Smooth muscle cell (in vitro differentiated cells): ENCODE data around the gene DDX23. TPM values are rescaled to one million over a fixed set of nuclear protein-coding genes. Genes with fewer than 3 reads are reported as not detected.
"Not testable (repeated sequence)": the region's sequence is repeated elsewhere in the genome, so short reads cannot be mapped to it uniquely, and the experiment has no call there.

Experiments used
- DNase-seq: peaks from one replicate; lab custom pipeline; 2025; ENCODE audit not compliant: unreplicated experiment; lab: John Stamatoyannopoulos, UW
- H2AFZ ChIP-seq: fragments of 200-600 bp; sonication (generic); 2 replicates; pipeline ENCODE4 v1.6.0; 2016; ENCODE audit warnings: antibody characterized with exemption, low read depth, mild to moderate bottlenecking
- H3F3A ChIP-seq: fragments of 200-600 bp; sonication (generic); 2 replicates; pipeline ENCODE4 v1.6.0; 2017; ENCODE audit warnings: antibody characterized with exemption, low read depth
- H3K27ac ChIP-seq: fragments of 200-600 bp; sonication (generic); 2 replicates; pipeline ENCODE4 v1.5.1; 2016; ENCODE audit warnings: low read depth, mild to moderate bottlenecking
- H3K27me3 ChIP-seq: fragments of 200-600 bp; sonication (generic); 2 replicates; pipeline ENCODE4 v1.6.1; 2016; ENCODE audit warnings: low read depth, mild to moderate bottlenecking
- H3K36me3 ChIP-seq: fragments of 200-600 bp; sonication (generic); 2 replicates; pipeline ENCODE4 v1.5.1; 2016; ENCODE audit warnings: low read depth
- H3K4me1 ChIP-seq: fragments of 200-600 bp; sonication (generic); 2 replicates; pipeline ENCODE4 v1.5.1; 2016; ENCODE audit warnings: low read depth
- H3K4me2 ChIP-seq: fragments of 200-600 bp; sonication (generic); 2 replicates; pipeline ENCODE4 v1.6.0; 2016; ENCODE audit warnings: mild to moderate bottlenecking
- H3K4me3 ChIP-seq: fragments of 200-600 bp; sonication (generic); 2 replicates; pipeline ENCODE4 v1.5.1; 2016; ENCODE audit warnings: mild to moderate bottlenecking
- H3K79me2 ChIP-seq: fragments of 200-600 bp; sonication (generic); 2 replicates; pipeline ENCODE4 v1.6.0; 2016; ENCODE audit warnings: low read depth, mild to moderate bottlenecking
- H3K9ac ChIP-seq: fragments of 200-600 bp; sonication (generic); 2 replicates; pipeline ENCODE4 v1.6.0; 2016; ENCODE audit warnings: low read depth
- H3K9me3 ChIP-seq: fragments of 200-600 bp; sonication (generic); replicated peaks from 2 replicates; pipeline ENCODE4 v1.5.1; 2016; ENCODE audit warnings: low read depth
- H4K20me1 ChIP-seq: fragments of 200-600 bp; sonication (generic); 2 replicates; pipeline ENCODE4 v1.6.0; 2016; ENCODE audit warnings: low read depth
- WGBS: methylation state at CpG from one replicate; pipeline ENCODE4 v1.1.7; 2016; ENCODE audit warnings: low lambda C conversion rate; 5-methylcytosine and 5-hydroxymethylcytosine counted together
- polyA plus RNA-seq: library from polyadenylated mRNA; unstranded; fragments of >200 nt; fragmentation: Nextera tagmentation; extraction: Ambion mirVana; gene quantifications from 2 replicates; pipeline ENCODE4 v1.2.1, GENCODE V29; 2016
- total RNA-seq: library from RNA; depleted of rRNA; stranded (reverse); fragments of >200 nt; gene quantifications from 2 replicates; pipeline ENCODE4 v1.2.3, GENCODE V29; 2014
- TF ChIP-seq, protein P1 (sequence below): fragments of 200-600 bp; sonication (generic); IDR thresholded peaks from 2 replicates; pipeline ENCODE4 v1.5.1; 2017; ENCODE audit warnings: borderline replicate concordance, mild to moderate bottlenecking, antibody characterized with exemption; ENCODE audit not compliant: insufficient read depth, poor library complexity, severe bottlenecking

DDX23 gene
- total and polyA plus RNA-seq, 2 experiments from 2014 or later = 41.6 to 51.7 TPM

DNA sequence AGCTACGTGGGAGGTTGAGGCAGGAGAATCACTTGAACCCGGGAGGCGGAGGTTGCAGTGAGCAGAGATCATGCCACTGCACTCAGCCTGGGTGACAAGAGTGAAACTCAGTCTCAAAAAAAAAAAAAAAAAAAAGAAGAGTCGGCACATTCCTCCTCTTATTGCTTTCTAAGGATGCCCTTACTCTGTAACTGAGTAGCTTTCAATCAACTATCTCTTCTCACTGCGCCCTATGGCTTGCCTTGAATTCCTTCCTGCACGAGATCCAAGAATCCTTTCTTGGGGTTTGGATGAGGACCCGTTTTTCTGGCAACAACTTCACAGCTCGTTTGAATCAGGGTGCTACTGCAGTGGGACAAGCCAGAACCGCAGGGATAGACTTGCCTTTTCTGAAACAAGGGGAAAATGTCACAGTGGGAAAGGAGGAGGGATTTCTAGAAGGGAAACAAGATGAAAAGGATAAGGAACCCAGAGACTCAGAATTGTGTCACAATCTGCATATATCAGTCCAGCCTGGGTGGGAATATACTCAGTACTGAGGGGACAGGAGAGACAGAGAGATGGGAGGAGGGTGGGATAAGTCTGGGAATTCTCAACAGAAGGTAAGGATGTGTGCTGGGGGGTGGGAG lies 29.8 kb upstream of the DDX23 start:
- TF ChIP-seq, protein P1, sequence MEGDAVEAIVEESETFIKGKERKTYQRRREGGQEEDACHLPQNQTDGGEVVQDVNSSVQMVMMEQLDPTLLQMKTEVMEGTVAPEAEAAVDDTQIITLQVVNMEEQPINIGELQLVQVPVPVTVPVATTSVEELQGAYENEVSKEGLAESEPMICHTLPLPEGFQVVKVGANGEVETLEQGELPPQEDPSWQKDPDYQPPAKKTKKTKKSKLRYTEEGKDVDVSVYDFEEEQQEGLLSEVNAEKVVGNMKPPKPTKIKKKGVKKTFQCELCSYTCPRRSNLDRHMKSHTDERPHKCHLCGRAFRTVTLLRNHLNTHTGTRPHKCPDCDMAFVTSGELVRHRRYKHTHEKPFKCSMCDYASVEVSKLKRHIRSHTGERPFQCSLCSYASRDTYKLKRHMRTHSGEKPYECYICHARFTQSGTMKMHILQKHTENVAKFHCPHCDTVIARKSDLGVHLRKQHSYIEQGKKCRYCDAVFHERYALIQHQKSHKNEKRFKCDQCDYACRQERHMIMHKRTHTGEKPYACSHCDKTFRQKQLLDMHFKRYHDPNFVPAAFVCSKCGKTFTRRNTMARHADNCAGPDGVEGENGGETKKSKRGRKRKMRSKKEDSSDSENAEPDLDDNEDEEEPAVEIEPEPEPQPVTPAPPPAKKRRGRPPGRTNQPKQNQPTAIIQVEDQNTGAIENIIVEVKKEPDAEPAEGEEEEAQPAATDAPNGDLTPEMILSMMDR = no peak
- Histone ChIP-seq H3K9ac (peak overlapping the region; percentile 43), H3K9me3 (no peaks in the 10 kb centered on the region), H3K4me1 (peaks cover 33% of the 10 kb centered on the region), H3K4me2 (peak overlapping the region; percentile 80), H3K4me3 (peak overlapping the region; percentile 23), H2AFZ (peak overlapping the region; percentile 74), H3K27ac (peak overlapping the region; percentile 40), H3K27me3 (no peaks in the 10 kb centered on the region), H3F3A (no peaks in the 10 kb centered on the region), H3K36me3 (no peaks in the 10 kb centered on the region), H3K79me2 (no peaks in the 10 kb centered on the region), H4K20me1 (no peaks in the 10 kb centered on the region)
- no peak for DNase-seq
- 56% methylated on average over 9 of the region's 9 CpGs for WGBS

DNA sequence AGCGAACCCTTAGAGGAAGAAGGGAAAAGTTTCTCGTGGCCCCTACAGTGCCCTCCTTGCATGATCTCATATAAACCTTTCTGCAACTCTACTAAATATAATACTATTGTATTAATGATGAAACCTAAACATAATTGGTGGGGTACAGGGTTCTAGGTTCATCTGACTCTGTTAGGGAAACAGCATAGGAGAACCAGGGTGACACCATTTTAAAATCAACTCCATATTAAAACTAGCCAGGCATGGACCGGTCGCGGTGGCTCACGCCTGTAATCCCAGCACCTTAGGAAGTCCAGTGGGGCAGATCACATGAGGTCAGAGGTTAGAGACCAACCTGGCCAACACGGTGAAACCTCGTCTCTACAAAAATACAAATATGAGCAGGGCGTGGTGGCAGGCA lies 28.7 kb upstream of the DDX23 start:
- H3K4me3 ChIP-seq = no peak overlapping the region
- WGBS = 94% methylated on average over 9 of the region's 9 CpGs
- no peaks in the 10 kb centered on the region for H3K36me3 ChIP-seq
- H3K4me2 ChIP-seq = no peak overlapping the region
- H2AFZ ChIP-seq = no peak overlapping the region
- DNase-seq = no peak
- H3K4me1 ChIP-seq = peaks cover 33% of the 10 kb centered on the region
- no peaks in the 10 kb centered on the region for H3K9me3 ChIP-seq
- no peak overlapping the region for H3K27ac ChIP-seq
- TF ChIP-seq, protein P1 = no peak
- H3K9ac ChIP-seq = no peak overlapping the region
- H3K79me2 ChIP-seq = no peaks in the 10 kb centered on the region
- H4K20me1 ChIP-seq = no peaks in the 10 kb centered on the region
- no peaks in the 10 kb centered on the region for H3K27me3 ChIP-seq
- no peaks in the 10 kb centered on the region for H3F3A ChIP-seq

DNA sequence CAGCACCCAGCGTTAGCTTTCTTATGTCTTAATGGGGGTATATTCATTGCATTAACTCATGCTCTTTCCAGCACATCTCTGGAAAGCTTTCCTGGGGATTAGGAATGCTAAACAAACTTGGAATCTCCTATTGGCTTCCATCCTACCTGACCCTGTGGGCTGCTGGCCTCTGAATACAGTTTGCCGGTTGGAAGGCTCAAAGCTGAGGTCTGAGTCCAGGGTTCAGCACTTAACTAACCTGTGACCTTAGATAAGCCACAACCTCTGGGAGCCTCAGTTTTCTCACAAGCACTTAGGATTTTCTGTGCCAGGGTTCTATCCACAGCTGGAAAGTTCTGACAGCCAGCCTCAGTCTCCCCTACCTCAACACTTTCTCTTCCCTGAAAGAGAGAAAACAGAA lies 26.6 kb upstream of the DDX23 start:
- Histone ChIP-seq H3K27ac (no peak overlapping the region), H3K36me3 (no peaks in the 10 kb centered on the region), H3K4me3 (no peak overlapping the region), H3K4me2 (no peak overlapping the region), H3K27me3 (no peaks in the 10 kb centered on the region), H4K20me1 (no peaks in the 10 kb centered on the region), H3F3A (no peaks in the 10 kb centered on the region), H3K79me2 (no peaks in the 10 kb centered on the region), H3K9me3 (no peaks in the 10 kb centered on the region), H3K4me1 (peaks cover 24% of the 10 kb centered on the region), H3K9ac (no peak overlapping the region), H2AFZ (no peak overlapping the region)
- WGBS = 89% methylated on average over 2 of the region's 2 CpGs
- DNase-seq = no peak
- TF ChIP-seq, protein P1 = no peak

DNA sequence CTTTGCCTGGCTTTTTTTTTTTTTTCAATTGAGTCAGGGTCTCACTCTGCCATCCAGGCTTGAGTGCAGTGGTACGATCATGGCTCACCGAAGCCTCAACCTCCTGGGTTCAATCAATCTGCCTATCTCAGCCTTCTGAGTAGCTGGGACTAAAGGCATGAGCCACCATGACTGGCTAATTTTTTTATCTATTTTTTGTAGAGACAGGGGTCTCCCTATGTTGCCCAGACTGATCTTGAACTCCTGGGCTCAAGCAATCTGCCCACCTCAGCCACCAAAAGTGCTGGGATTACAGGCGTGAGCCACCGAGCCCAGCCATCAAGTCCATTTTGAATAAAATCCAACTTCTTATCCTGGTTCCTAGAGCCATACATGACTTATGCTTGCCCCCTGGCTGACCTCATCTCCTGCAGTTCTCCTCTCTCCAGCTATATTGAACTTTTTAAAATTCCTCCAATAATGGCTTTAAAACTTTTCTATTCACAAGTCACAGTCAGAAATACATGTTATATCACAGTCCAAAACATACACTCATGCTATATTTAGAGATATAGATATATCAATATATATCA lies 24.1 kb upstream of the DDX23 start:
- no peaks in the 10 kb centered on the region for H3K79me2 ChIP-seq
- H3K27me3 ChIP-seq = peaks cover 3% of the 10 kb centered on the region
- H2AFZ ChIP-seq = no peak overlapping the region
- H3K9me3 ChIP-seq = no peaks in the 10 kb centered on the region
- H3K9ac ChIP-seq = no peak overlapping the region
- H4K20me1 ChIP-seq = no peaks in the 10 kb centered on the region
- no peak overlapping the region for H3K4me3 ChIP-seq
- no peaks in the 10 kb centered on the region for H3F3A ChIP-seq
- no peak overlapping the region for H3K4me2 ChIP-seq
- H3K27ac ChIP-seq = no peak overlapping the region
- H3K4me1 ChIP-seq = peaks cover under 1% of the 10 kb centered on the region
- DNase-seq = no peak
- 68% methylated on average over 4 of the region's 4 CpGs for WGBS
- H3K36me3 ChIP-seq = no peaks in the 10 kb centered on the region
- TF ChIP-seq, protein P1 = no peak

DNA sequence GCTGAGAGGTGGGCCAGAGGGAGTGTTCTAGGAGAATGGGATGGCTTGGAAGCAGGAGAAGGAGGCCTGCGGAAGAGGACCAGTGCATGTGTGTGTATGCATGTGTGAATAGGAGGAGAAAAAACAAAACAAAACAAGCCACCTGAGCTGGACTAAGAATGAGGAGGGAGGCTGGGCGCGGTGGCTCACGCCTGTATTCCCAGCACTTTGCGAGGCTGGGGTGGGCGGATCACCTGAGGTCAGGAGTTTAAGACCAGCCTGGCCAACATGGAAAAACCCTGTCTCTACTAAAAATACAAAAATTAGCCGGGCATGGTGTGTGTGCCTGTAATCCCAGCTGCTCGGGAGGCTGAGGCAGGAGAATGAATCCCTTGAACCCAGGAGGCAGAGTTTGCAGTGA lies 21.6 kb upstream of the DDX23 start:
- not testable (repeated sequence) for H2AFZ ChIP-seq, H3K4me3 ChIP-seq, H3K9me3 ChIP-seq, H3K4me1 ChIP-seq, H3K36me3 ChIP-seq, H4K20me1 ChIP-seq, H3F3A ChIP-seq, H3K9ac ChIP-seq, H3K4me2 ChIP-seq, DNase-seq, H3K27me3 ChIP-seq, H3K27ac ChIP-seq, H3K79me2 ChIP-seq
- WGBS = 88% methylated on average over 8 of the region's 8 CpGs
